ENCODE data around the gene CDC42SE2. TPM values are rescaled to one million over a fixed set of nuclear protein-coding genes. Genes with fewer than 3 reads are reported as not detected.
A peak's percentile ranks its signal among the peaks of the same experiment; 100 is the strongest.

Gene CDC42SE2
- total RNA-seq: 10 to 100 TPM; 23.9 to 29.6 (median 26.4) TPM

- Histone ChIP-seq H3K4me3 (peak within 1 kb of the TSS; percentile 95 to 100 (median 98)), H3K27ac (peak within 1 kb of the TSS; percentile 87 to 96 (median 94)), H3K36me3 (no peaks in the 10 kb centered on the region), H3K27me3 (no peaks in the 10 kb centered on the region), H3K4me1 (peaks cover 33 to 44% of the 10 kb centered on the region in 2 donors), H3K9me3 (no peaks in the 10 kb centered on the region)
- intact Hi-C loops (cut with DNase I; ENCODE audit: low total_unique reads) (loop anchor here (1.0 to 10.0 kb wide), 2 partner anchors 99 to 151 kb away; partner anchors contain the start of gene HINT1), in situ Hi-C loops (cut with MboI; ENCODE audit: low sequenced_read_pairs in 4 of 4) (loop anchor here in 1 of 4 donors (5.0 kb wide), 1 partner anchor 97 kb away; the partner anchor contains the start of gene HINT1)
- TF ChIP-seq CTCF (IDR thresholded peaks at IDR 0.05 in 4 of 5, conservative IDR thresholded peaks at IDR 0.05 in 1 of 5): peak in 1 of 5 experiments; percentile 11
- TF ChIP-seq POLR2A (IDR thresholded peaks at IDR 0.05): peak; percentile 92 to 97
- DNase-seq (peak; percentile 74 to 78), ATAC-seq (peak; percentile 83 to 86)
Measured at GRCh38 chr5:131263648-131264450, at the start of gene CDC42SE2. Gene CDC42SE2, plus strand, starts transcription at chr5:131264053. Its CDS starts 95,441 bp downstream, at chr5:131359494.

GRCh38 chr5:131214609-131215227, 49.1 kb upstream of the CDC42SE2 start:
- no peak overlapping the region for H3K4me3 ChIP-seq
- H3K9me3 ChIP-seq: no peaks in the 10 kb centered on the region
- H3K36me3 ChIP-seq: no peaks in the 10 kb centered on the region
- no peak overlapping the region for H3K27ac ChIP-seq
- H3K27me3 ChIP-seq: no peaks in the 10 kb centered on the region
- in situ Hi-C loops (cut with MboI; ENCODE audit: low sequenced_read_pairs in 4 of 4) (no loop called here), intact Hi-C loops (cut with DNase I; ENCODE audit: low total_unique reads) (no loop called here)
- DNase-seq (no peak), ATAC-seq (no peak)
- no peaks in the 10 kb centered on the region for H3K4me1 ChIP-seq
- TF ChIP-seq POLR2A (IDR thresholded peaks at IDR 0.05) (no peak), CTCF (IDR thresholded peaks at IDR 0.05 in 4 of 5, conservative IDR thresholded peaks at IDR 0.05 in 1 of 5) (no peak)

- Histone ChIP-seq H3K9me3 (no peaks in the 10 kb centered on the region), H3K27ac (no peak overlapping the region), H3K36me3 (no peaks in the 10 kb centered on the region), H3K4me1 (no peaks in the 10 kb centered on the region), H3K27me3 (no peaks in the 10 kb centered on the region), H3K4me3 (no peak overlapping the region)
- ATAC-seq (no peak), DNase-seq (no peak)
- TF ChIP-seq CTCF (IDR thresholded peaks at IDR 0.05 in 4 of 5, conservative IDR thresholded peaks at IDR 0.05 in 1 of 5) (no peak), POLR2A (IDR thresholded peaks at IDR 0.05) (no peak)
- in situ Hi-C loops (cut with MboI; ENCODE audit: low sequenced_read_pairs in 4 of 4): no loop called here
- intact Hi-C loops (cut with DNase I; ENCODE audit: low total_unique reads): no loop called here
Measured at GRCh38 chr5:131217791-131218190, 46.1 kb upstream of the CDC42SE2 start.

- no peak for ATAC-seq
- intact Hi-C loops (cut with DNase I; ENCODE audit: low total_unique reads): no loop called here
Measured at GRCh38 chr5:131218392-131218791, 45.5 kb upstream of the CDC42SE2 start.

More at GRCh38 chr5:131218392-131218791, 45.5 kb upstream of the CDC42SE2 start:
- H3K27me3 ChIP-seq: no peaks in the 10 kb centered on the region
- no peak overlapping the region for H3K4me3 ChIP-seq
- no peaks in the 10 kb centered on the region for H3K9me3 ChIP-seq
- in situ Hi-C loops (cut with MboI; ENCODE audit: low sequenced_read_pairs in 4 of 4): no loop called here
- H3K27ac ChIP-seq: no peak overlapping the region
- TF ChIP-seq POLR2A (IDR thresholded peaks at IDR 0.05) (no peak), CTCF (IDR thresholded peaks at IDR 0.05 in 4 of 5, conservative IDR thresholded peaks at IDR 0.05 in 1 of 5) (no peak)
- H3K4me1 ChIP-seq: no peaks in the 10 kb centered on the region
- DNase-seq: no peak
- no peaks in the 10 kb centered on the region for H3K36me3 ChIP-seq
